ENCODE data around the gene MSLN.
A peak's percentile ranks its signal among the peaks of the same experiment; 100 is the strongest.

Gene MSLN

GRCh38 chr16:725463-726187 is 34.9 kb upstream of the MSLN start:
- ChIA-PET CTCF (interaction anchor here (0.6 to 8.0 kb wide), 5 partner anchors 10 to 60 kb away, joined by 3 to 59 read pairs (median 12); partner anchors contain the start of genes CIAO3 and METRN), POLR2A (no interaction called here)
- no peak for TF ChIP-seq CTCF (IDR thresholded peaks at IDR 0.05; ENCODE audit: control extremely low read depth, extremely low read depth, low read depth, missing control alignments)
- DNase-seq (ENCODE audit: extremely low spot score) = no peak

GRCh38 chr16:726188-726437 is 34.4 kb upstream of the MSLN start:
- POLR2A ChIA-PET = interaction anchor here (1.2 kb wide), 1 partner anchor 10 kb away, joined by 5 read pairs; no protein-coding TSS in a partner anchor

GRCh38 chr16:726438-727290 is 33.9 kb upstream of the MSLN start, which contains the start of the genes CCDC78 and HAGHL:
CCDC78 (minus strand) TSS chr16:726443; CDS start chr16:726367, 76 bp downstream.
HAGHL (plus strand) TSS chr16:727106; CDS start chr16:727510, 404 bp downstream.
- TF ChIP-seq CTCF (IDR thresholded peaks at IDR 0.05; ENCODE audit: control extremely low read depth, extremely low read depth, low read depth, missing control alignments) = no peak
- POLR2A ChIA-PET = interaction anchor here (1.2 kb wide), 1 partner anchor 9 kb away, joined by 5 read pairs; no protein-coding TSS in a partner anchor
- DNase-seq (ENCODE audit: extremely low spot score) = peak; percentile 81
- CTCF ChIA-PET = interaction anchor here (2.5 to 8.0 kb wide), 3 partner anchors 11 to 59 kb away, joined by 12 to 59 read pairs (median 14); partner anchors contain the start of gene METRN

More at GRCh38 chr16:726188-726437, 34.4 kb upstream of the MSLN start:
- CTCF ChIA-PET = interaction anchor here (0.6 to 8.0 kb wide), 5 partner anchors 11 to 59 kb away, joined by 3 to 59 read pairs (median 12); partner anchors contain the start of genes CIAO3 and METRN
- no peak for DNase-seq (ENCODE audit: extremely low spot score)
- no peak for TF ChIP-seq CTCF (IDR thresholded peaks at IDR 0.05; ENCODE audit: control extremely low read depth, extremely low read depth, low read depth, missing control alignments)

GRCh38 chr16:727291-727977 is 33.1 kb upstream of the MSLN start:
- no peak for DNase-seq (ENCODE audit: extremely low spot score)
- TF ChIP-seq CTCF (IDR thresholded peaks at IDR 0.05; ENCODE audit: control extremely low read depth, extremely low read depth, low read depth, missing control alignments) = no peak
- CTCF ChIA-PET = interaction anchor here (1.2 to 8.0 kb wide), 4 partner anchors 12 to 58 kb away, joined by 3 to 59 read pairs (median 8); partner anchors contain the start of genes CIAO3 and METRN
- POLR2A ChIA-PET = interaction anchor here (0.9 to 1.2 kb wide), 2 partner anchors 9 to 47 kb away, joined by 5 to 7 read pairs; partner anchors contain the start of gene STUB1

GRCh38 chr16:728131-728889 is 32.2 kb upstream of the MSLN start:
- peak; percentile 83 for DNase-seq (ENCODE audit: extremely low spot score)
- POLR2A ChIA-PET = interaction anchor here (0.9 kb wide), 1 partner anchor 48 kb away, joined by 7 read pairs; the partner anchor contains the start of gene STUB1
- CTCF ChIA-PET = interaction anchor here (1.2 to 1.5 kb wide), 2 partner anchors 12 to 57 kb away, joined by 3 to 5 read pairs; partner anchors contain the start of gene CIAO3
- no peak for TF ChIP-seq CTCF (IDR thresholded peaks at IDR 0.05; ENCODE audit: control extremely low read depth, extremely low read depth, low read depth, missing control alignments)
